Measurements from ENCODE around the gene MAP1B. TPM values are rescaled to one million over a fixed set of nuclear protein-coding genes. Genes with fewer than 3 reads are reported as not detected.

The MAP1B gene
- total and polyA plus RNA-seq, 2 of the 4 experiments (the other 2 are of a cell fraction): 41.1 to 183 TPM

GRCh38 chr5:72147569-72147968 lies 40.3 kb downstream of the MAP1B start:
- no peaks in the 10 kb centered on the region for H3K9me3 ChIP-seq (ENCODE audit: control insufficient read depth, insufficient read depth, low read length)
- peak overlapping the region; percentile 31; the same call in 1 of the 2 replicates for H3K27ac ChIP-seq (ENCODE audit: insufficient read depth, low read length)
- ChIA-PET CTCF (no interaction called here), POLR2A (ENCODE audit: unreplicated experiment) (no interaction called here)
- no peak for ATAC-seq (ENCODE audit: low read depth)
- H2BK5ac ChIP-seq (ENCODE audit: low read depth, low read length, poor library complexity, severe bottlenecking): no peak overlapping the region
- 0 out of 2 replicates have a peak overlapping the region, but pooled peaks have one; percentile 52 for H3K18ac ChIP-seq (ENCODE audit: low read depth, low read length)
- intact Hi-C loops (cut with micrococcal nuclease) (no loop called here), dilution Hi-C loops (cut with HindIII; ENCODE audit: low sequenced_read_pairs, unreplicated experiment) (no loop called here), in situ Hi-C loops (cut with MboI; ENCODE audit: low sequenced_read_pairs) (no loop called here)
- H4K91ac ChIP-seq (ENCODE audit: insufficient read depth, low read depth, low read length): no peak overlapping the region
- H3K79me1 ChIP-seq (ENCODE audit: low read depth in 1 of 2, low read length in 2 of 2): peaks cover 53 to 91% of the 10 kb centered on the region in 2 experiments
- H3K27me3 ChIP-seq (ENCODE audit: control insufficient read depth, insufficient read depth, low read length): no peaks in the 10 kb centered on the region
- no peak overlapping the region for H3K14ac ChIP-seq (replicated peaks; ENCODE audit: low read depth, low read length)
- no peak overlapping the region for H4K5ac ChIP-seq (ENCODE audit: low read depth, low read length)
- no CpG with 5 or more reads among the region's 4 CpGs for WGBS, 2 experiments (ENCODE audit: extremely low coverage in 2 of 2, insufficient read length in 1 of 2)
- peak overlapping the region; percentile 57; the same call in 1 of the 2 replicates for H2AK5ac ChIP-seq (ENCODE audit: low read depth, low read length)
- no peak overlapping the region for H2BK20ac ChIP-seq (ENCODE audit: low read depth, low read length)
- H3K9ac ChIP-seq (ENCODE audit: low read depth, low read length): no peak overlapping the region
- no peak overlapping the region for H2AFZ ChIP-seq (replicated peaks; ENCODE audit: low read length, poor library complexity)
- no peak overlapping the region for H3K56ac ChIP-seq (ENCODE audit: extremely low read depth, insufficient read depth, low read length)
- peaks cover 10% of the 10 kb centered on the region; the same call in 1 of the 2 replicates for H3K36me3 ChIP-seq (ENCODE audit: control insufficient read depth, insufficient read depth, low read length)
- no peak overlapping the region for H3K23ac ChIP-seq (ENCODE audit: low read depth, low read length)
- DNase-seq: no peak
- no peak overlapping the region for H2AK9ac ChIP-seq (replicated peaks; ENCODE audit: low read depth, low read length, poor library complexity)
- no peak overlapping the region; the same call in 1 of the 2 replicates for H2BK120ac ChIP-seq (ENCODE audit: low read depth, low read length)
- no peak overlapping the region for H4K8ac ChIP-seq (ENCODE audit: low read depth in 2 of 2, low read length in 2 of 2)
- no TSS peak for BruUV-seq (replicated peaks)
- H3K4me3 ChIP-seq (ENCODE audit: insufficient read depth, low read depth, low read length): no peak overlapping the region
- peaks cover 25% of the 10 kb centered on the region for H3K9me1 ChIP-seq (ENCODE audit: insufficient read depth, low read length)
- H3K4ac ChIP-seq (ENCODE audit: low read depth, low read length): peak overlapping the region; percentile 40
- H4K20me1 ChIP-seq (ENCODE audit: insufficient read depth, low read length): no peaks in the 10 kb centered on the region; the same call in 1 of the 2 replicates
- H3K4me2 ChIP-seq (ENCODE audit: low read depth, low read length): no peak overlapping the region
- H3K4me1 ChIP-seq (ENCODE audit: control insufficient read depth, insufficient read depth, low read length): peaks cover 16% of the 10 kb centered on the region
- TF ChIP-seq RFX5 (IDR thresholded peaks at IDR 0.05; ENCODE audit: low read depth, low read length) (no peak), MAZ (IDR thresholded peaks at IDR 0.05; ENCODE audit: borderline replicate concordance, low read depth, low read length) (no peak), ELK1 (IDR thresholded peaks at IDR 0.05; ENCODE audit: borderline replicate concordance, low read depth, low read length) (no peak), POLR2A (IDR thresholded peaks at IDR 0.05; ENCODE audit: low read depth, low read length) (no peak), RCOR1 (IDR thresholded peaks at IDR 0.05; ENCODE audit: insufficient replicate concordance, low read length) (no peak), CTCF (conservative IDR thresholded peaks at IDR 0.05; ENCODE audit: low read depth, low read length) (no peak), MAFK (IDR thresholded peaks at IDR 0.05; ENCODE audit: low read depth, low read length) (no peak), CEBPB (IDR thresholded peaks at IDR 0.05; ENCODE audit: low read depth, low read length) (no peak), CHD1 (IDR thresholded peaks at IDR 0.05; ENCODE audit: low read depth, low read length) (no peak)
- no peak overlapping the region for H2BK15ac ChIP-seq (ENCODE audit: low read depth, low read length)
